ENCODE measurements around the gene COL6A2.

COL6A2 gene

DNA sequence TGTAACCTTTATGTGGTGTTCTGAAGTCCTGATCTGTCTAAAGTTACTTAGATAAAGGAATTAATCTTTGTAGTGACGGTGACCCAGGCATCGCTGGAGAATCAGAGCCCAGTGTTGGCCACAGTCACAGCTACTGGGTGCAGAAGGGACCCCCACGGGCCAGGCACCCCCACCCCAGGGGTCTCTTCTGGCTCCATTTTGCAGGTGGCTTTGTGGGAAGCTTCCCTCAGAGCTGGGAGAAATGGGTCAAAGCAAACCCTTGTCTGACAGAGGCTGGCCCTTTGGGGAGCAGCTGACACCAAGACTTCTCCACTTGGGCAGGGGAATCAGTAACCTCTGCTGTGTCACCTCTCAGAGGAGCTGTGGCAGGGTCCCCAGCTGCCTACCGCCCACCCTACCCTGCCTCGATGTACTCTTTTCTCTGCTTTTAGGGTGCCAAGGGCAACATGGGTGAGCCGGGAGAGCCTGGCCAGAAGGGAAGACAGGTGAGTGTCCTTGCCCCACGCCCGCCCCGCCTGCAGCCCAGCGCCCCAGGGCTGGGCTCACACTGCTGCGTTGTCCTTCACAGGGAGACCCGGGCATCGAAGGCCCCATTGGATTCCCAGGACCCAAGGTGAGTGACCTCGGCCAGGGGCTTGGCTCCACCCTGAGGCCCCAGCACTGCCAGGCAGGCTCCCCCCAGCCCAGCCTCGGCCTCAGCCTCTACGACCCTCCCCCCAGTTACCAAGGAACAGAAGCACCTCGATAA is 17.7 kb downstream of the COL6A2 start:
- DNase-seq = no peak

DNA sequence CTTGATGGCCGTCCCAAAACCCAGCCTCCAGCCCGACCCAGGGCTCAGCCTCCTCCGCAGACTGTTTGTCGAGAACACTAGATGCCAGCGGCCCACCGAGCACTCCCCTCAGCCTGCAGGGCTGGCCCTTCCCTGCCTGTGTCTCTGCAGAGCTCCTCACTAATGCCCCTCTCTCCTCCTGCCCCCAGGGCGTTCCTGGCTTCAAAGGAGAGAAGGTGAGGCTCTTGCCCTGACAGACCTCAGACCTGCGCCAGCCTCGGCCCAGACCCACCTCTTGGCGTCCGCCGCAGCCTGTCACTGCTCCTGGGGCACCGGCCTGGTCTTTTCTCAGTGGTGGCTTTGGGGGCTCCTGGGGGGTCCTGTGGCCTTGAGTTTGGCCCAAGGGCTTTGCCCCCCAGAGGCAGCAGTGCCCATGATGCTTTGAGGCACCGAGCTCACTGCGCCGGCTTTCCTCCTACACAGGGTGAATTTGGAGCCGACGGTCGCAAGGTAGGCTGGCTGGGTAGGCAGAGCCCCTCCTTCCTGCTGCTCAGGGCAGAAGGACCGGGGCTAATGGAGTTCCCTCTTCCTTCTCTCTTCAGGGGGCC is 18.4 kb downstream of the COL6A2 start:
- DNase-seq = no peak

DNA sequence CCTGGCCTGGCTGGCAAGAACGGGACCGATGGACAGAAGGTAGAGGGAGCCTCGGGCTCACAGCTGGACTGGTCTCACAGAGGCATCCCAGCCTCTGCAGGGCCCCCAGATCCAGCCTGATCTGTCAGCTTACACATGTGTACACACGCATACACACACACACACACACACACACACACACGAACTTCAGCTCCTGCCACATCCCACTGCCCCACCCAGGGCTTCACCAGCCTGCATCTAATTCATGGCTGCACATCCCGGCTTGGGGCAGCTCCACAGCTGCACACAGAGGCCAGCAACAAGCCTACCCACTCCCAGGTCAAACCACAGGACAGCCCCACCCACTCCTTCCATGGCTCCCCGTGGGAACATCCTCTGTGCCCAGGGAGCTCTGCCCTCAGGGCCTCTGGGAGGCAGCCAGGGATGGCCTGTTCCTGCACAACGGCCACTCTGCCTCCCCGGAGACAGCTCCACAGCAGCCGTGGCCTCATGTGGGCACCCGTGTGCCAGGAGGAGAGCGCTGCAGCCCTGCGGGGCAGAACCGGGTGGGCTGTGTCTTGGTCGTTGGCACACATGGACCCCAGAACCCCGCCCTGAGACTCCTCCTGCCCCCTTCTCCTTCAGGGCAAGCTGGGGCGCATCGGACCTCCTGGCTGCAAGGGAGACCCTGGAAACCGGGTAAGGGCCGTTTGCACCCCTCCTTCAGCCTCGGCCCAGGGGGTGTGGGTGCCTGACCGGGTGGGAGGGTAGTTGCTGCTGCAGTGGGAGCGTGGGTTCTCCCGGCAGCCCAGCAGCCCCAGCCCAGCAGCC is 19.1 kb downstream of the COL6A2 start:
- DNase-seq = no peak

DNA sequence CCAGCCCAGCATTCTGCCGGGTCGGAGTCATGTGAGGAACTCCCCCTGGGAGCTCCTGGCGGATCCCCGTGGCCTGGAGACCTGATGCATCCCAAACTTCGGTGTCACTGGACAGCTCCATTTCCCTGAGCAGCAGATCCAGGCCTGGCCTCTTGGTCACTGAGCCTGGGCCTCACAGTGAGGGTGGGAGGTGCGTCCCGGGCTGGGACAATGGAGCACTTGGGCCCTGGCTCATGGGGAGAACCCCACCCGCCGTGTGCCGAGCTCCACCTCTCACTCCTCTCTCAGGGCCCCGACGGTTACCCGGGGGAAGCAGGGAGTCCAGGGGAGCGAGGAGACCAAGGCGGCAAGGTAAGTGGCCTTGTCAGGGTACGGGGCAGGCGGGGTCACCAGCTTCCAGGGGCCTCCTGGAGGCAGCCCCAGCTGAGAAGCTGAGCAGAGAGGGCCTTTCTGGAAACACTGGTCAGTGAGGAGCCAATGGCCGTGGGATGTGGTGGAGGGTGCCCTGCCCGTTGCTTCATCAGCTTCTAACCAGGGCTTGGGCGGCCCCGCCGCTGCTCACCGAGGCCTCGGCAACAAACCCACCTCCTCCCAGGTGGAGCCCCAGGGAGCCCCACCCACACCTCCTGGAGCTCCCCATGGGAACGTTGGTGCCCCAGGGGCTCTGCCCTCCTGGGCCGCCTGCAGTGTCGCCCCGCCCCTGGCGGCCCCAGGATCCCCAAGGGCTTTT is 19.8 kb downstream of the COL6A2 start:
- DNase-seq = no peak

DNA sequence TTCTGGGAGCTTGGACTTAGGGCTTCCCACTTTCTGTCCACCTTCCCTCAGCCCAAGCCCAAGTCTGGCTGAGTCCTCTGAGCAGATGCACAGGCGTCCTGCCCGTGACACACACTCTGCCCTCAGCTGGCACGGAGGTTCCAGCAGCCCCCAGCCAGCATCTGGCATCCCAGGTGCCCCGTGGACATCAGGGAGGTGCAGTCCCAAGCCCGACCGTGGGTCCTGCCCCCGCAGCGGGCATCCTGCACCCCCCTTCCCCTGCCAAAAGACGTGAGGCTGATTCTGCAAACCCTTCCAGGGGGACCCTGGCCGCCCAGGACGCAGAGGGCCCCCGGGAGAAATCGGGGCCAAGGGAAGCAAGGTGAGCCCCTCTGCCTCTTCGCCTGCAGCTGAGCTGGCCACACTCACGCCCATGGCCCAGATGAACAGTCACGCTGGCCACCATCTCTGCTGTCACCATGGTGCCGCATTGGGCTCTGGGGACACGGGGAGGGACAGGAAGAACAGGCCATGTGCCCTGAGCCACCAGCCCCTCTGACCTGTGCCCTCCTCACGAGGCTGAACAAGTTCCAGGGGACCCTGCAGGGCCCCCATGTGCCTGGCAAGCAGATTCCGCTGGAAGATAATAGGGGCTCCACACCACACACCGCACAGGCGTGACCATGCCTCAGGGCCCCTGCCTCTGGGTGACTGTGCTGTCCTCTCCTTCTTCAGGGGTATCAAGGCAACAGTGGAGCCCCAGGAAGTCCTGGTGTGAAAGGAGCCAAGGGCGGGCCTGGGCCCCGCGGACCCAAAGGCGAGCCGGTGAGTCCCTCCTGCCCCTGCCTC is 20.6 kb downstream of the COL6A2 start:
- no peak for DNase-seq

DNA sequence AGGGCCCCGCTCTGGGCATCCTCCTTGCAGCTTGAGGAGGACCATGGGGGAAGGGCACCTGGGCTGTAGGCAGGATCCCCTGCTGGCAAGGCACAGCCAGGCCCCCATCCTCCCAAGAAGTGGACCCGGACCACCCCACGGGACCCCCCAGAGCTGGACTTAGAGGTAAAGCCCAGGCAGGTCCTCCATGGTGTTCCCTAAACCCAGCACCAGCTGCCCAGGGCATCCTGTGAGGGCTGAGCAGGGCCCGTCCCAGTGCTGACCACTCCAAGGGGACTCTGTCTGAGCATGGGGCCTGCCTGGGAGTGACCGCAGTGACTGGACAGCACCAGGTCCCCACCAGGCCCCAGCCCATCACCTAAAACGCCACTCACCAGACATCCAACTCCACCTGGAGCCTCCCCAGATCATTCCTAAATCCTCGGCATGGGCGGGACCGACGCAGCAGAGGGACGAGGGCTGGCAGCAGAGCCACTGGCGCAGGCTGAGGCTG is 21.3 kb downstream of the COL6A2 start:
- DNase-seq = no peak

DNA sequence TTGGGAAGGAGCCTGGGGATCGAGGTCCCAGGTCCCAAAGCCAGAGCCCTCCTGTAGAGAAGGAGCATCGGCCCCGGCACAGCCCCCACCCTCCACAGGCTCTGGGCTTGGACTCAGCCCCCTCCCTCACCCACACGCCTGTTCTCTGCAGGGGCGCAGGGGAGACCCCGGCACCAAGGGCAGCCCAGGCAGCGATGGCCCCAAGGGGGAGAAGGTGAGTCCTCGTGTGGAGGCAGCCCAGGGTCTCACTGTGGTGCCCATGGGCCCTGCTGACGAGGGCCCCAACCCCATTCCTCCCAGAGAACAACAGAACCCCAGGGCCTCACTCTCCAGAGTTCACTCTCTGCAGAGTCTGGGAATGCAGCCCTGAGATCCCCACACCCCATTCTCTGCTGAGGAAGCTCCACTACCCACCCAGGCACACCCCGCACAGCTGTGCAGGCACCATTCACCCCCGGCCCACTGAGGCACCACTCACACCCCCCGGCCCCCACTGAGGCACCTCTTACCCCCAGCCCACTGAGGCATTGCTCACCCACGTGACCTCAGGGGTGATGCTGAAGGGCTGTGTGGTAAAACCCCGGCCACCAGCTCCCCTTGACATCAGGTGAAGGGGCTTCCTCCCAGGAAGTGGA is 21.8 kb downstream of the COL6A2 start:
- DNase-seq = no peak

DNA sequence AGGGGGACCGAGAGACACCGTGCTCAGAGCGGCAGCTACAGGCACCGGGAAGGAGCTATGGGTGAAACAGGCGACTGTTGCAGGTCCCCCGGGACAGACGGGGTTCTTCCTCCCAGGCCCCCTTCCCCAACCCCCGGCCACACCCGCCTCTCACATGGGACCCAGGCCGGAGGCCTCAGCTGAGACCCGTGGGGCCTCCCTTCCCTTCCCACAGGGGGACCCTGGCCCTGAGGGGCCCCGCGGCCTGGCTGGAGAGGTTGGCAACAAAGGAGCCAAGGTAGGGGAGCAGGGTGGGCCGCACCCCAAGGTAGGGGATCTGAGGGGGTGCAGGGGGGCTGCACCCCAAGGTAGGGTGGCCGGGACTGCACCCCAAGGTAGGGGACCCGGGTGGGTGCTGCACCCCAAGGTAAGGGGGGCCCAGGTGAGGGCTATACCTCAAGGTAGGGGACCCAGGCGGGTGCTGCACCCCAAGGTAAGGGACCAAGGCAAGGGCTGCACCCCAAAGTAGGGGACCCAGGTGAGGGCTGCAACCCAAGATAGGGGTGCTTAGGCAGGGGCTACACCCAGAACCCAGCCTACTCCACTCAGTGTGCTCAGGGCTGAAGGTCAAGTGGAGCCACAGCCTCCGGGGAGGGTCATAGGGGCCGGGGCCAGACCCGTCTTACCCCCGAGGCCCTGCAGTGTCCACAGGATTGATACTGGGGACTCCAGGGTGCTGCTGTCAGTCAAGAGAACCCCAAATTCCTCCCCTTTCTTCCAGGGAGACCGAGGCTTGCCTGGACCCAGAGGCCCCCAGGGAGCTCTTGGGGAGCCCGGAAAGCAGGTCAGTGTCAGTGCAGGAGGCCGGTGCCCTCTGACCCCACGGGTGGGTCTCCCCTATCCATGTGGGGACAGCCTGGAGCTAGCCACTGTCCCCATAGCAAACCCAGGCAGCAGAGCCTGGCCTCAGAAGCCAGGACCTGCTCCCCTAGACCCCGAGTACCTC is 22.7 kb downstream of the COL6A2 start:
- no peak for DNase-seq

DNA sequence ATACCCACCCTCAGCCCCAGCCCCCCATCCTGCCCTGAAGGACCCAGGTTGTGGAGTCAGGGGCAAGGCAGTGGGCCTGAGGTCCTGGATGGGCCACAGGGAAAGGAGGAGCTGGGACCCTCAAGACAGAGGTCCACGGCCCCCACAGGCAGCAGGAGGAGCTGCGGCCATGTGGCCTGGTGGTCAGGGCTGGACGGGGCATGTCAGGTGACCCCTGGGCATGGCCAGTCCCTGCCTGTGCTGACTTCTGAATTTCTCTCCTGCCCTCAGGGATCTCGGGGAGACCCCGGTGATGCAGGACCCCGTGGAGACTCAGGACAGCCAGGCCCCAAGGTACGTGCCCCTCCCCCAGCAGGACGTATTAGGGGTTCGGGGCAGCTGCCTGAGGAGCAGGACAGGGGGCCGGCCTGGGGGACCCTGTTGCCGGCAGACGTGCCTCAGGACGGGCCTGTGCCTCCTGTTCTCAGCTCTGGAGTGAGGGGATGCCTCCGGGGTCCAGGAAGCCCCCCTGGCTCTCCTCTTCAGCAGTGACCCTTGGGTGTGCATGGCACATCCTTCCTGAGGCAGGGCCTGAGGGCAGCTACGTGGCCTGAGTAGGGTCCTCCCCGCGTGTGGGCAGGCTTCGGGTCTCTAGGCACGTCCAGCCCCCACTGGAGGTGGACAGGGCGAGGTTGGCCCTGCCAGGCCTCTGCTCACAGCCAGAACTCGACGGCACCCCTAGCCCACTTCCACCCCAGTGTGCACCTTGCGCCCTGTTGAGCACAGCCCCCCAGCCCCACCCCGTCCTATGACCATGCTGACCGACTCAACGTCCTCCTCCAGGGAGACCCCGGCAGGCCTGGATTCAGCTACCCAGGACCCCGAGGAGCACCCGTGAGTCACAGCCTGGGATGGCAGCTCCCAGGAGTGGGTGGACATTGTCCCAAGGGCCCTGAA is 23.6 kb downstream of the COL6A2 start:
- no peak for DNase-seq

DNA sequence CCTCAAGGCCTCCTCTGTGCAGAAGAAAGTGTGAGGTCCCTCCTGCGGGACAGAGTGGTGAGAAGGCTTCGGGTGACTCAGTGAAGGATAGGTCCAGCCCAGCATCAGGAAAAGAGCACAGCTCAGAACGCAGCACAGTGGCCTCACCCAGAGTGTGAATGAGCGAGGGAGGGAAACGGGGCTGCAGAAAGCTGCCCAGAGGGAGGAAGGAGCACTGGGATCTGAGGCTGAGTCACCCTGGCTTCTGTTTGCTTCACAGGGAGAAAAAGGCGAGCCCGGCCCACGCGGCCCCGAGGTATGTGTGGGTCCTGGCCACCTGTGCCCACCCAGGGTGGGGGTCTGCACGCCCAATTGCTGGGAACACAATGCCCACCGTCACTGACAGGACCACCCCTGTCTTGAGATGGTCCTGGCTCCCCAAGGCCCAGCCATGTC is 24.3 kb downstream of the COL6A2 start:
- DNase-seq = no peak

DNA sequence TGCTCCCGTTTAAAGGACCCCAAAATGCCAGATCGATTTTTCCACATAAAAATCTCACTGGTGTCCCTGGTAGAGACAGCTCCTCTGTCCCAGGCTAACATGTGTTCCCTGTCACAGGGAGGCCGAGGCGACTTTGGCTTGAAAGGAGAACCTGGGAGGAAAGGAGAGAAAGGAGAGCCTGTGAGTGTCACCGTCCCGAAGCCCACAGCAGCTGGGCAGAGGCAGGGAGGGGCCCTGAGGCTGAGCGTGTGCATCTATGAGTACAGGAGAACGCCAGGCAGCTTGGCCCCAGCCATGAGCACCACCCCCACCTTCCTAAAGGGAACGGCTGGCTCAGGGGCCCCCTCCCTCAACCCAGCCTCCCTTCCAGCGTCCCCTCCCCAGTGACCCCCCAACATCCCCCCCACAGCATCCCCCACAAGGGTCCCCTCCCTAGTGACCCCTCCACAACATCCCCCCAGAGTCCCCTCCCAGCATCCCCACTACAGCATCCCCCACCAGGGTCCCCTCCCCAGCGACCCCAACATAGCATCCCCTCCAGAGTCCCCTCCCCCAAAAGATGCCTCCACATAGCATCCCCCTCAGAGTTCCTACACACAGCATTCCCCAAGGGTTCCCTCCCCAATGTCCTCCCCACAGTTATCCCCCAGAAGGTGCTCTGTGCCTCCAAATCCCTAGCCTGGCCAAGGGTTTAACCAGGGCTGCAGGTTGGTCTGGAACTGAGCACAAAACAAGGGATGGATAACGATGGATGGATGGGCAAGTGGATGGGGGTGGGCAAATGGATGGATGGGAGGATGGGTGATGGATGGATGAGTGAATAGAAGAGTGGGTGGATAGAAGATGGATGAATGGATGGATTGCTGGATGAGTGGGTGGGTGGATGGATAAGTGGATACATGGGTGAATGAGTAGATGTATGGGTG is 25.1 kb downstream of the COL6A2 start:
- DNase-seq = no peak

DNA sequence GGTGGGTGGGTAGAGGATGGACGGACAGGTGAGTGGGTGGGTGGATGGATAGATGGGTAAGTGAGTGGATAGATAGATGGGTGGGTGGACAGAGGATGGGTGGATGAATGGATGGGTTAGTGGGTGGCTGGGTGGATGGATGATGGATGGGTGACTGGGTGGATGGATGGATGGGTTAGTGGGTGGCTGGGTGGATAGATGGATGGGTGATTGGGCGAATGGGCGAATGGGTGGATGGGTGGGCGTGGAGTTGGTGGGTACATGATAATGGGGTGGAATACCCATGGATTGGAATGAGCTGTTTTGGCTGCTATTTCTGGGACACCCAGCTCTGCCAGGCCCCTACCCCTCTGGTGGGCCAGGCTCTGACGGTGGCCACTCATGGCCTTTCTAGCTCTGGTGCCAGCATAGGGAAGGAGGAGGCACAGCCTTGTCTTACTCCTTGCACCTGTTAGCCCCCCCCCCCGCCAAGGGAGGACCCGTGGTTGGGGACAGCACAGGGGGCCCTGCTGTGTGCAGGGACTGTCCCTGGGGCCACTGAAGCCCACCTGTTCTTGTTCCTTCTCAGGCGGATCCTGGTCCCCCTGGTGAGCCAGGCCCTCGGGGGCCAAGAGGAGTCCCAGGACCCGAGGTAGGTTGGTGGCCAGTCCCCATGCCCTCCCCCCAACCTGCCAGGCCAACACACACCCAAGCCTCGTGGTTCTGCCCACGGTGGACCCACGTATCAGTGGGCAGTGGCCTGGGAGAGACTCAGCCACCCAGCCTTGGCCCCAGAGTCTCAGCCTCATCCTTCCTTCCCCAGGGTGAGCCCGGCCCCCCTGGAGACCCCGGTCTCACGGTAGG is 26.4 kb downstream of the COL6A2 start:
- DNase-seq = no peak

DNA sequence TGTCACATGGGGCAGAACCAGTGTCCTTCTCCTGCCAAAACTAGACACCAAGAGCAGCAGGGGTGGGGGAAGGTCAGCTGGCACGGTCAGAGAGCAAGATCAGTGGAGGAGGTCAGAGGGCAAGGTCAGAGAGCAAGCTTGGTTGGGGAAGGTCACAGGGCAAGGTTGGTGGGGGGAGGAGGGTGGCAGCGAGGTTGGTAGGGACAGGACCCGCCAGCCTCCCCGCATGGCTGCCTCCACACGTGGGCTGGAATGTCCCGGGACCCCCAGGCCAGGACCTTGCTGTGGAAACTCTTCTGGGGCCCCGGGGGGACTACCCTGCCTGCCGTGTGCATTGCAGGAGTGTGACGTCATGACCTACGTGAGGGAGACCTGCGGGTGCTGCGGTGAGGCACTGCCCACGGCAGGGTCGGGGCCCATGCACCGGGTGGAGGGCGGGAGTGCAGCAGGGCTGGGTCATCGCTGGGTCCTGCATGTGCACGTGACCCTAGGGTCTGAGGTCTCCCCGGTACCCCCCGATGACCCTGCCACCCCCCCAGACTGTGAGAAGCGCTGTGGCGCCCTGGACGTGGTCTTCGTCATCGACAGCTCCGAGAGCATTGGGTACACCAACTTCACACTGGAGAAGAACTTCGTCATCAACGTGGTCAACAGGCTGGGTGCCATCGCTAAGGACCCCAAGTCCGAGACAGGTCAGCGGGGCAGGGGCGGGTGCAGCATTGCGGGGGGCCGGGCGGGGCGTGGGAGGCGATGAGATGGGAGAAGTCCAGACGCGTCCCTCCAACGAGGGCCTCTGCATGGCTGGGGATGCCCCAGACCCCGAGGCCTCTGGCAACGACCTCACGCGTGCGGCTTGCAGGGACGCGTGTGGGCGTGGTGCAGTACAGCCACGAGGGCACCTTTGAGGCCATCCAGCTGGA is 27.3 kb downstream of the COL6A2 start:
- no peak for DNase-seq

DNA sequence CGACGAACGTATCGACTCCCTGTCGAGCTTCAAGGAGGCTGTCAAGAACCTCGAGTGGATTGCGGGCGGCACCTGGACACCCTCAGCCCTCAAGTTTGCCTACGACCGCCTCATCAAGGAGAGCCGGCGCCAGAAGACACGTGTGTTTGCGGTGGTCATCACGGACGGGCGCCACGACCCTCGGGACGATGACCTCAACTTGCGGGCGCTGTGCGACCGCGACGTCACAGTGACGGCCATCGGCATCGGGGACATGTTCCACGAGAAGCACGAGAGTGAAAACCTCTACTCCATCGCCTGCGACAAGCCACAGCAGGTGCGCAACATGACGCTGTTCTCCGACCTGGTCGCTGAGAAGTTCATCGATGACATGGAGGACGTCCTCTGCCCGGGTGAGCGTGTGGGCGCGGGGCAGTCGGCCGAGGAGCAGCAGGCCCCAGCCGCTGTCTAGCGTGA is 28.0 kb downstream of the COL6A2 start:
- DNase-seq = no peak

DNA sequence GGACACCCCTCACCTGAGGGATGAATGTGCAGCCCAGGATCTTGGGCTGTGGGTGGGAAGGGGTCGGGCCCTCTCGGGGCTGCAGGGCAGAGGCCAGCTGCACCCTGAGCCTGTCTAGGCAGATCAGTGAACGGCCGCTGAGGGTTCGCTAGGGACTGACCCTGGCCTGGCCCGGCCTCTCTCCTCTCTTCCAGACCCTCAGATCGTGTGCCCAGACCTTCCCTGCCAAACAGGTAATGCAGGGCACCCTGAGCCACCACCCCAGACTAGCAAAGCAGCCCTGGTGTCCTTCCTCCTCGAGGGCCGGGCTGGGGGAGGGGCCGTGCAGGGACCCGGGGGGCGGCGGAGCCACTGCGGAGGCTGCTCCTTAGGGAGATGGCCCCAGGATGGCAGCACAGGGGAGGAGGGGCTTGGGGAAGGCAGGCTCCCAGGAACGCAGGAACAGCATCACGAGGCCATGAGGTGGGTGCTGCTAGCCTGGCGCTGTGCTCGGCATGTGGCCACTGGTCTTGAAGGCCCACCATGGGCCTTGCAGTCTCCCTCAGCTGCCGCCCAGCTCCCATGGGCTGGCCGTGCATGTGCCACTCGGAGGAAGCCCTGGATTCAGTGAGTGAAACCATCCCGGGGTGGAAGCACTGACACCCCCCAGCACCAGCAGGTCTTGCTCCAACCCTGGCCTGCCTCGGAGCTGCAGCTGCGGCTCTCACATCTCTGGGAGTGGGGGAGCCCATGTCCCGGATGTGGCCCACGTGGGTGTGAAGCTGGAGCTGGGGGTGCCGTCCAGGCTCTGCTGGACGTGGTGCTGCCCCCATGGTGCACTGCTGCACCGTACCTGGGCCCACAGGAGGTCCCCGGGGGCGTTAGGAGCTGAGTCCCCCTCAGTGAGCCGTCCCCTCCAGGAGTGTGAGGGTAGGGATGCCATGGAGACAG is 28.7 kb downstream of the COL6A2 start:
- DNase-seq = no peak

Data from CD4-positive, alpha-beta T cell treated with Interferon alpha-2 for 1 hour (primary cell).